Mammary epithelial cell (primary cell): ENCODE results near the gene SMIM27.

Experiments
- CTCF ChIP-seq, 2 donors: IDR thresholded peaks in 1 of 2; conservative IDR thresholded peaks in 1 of 2; 2 replicates each; pipeline ENCODE4 v1.5.1; 2011 to 2012; ENCODE audit warnings: inconsistent platforms in 2 of 2, low read length in 2 of 2, mild to moderate bottlenecking in 2 of 2, control low read depth in 1 of 2, low read depth in 1 of 2; ENCODE audit not compliant: insufficient read depth in 1 of 2; ENCODE audit errors: extremely low read depth in 1 of 2
- EZH2 ChIP-seq: IDR thresholded peaks from 2 replicates; pipeline ENCODE4 v1.6.1; 2012; ENCODE audit warnings: low read length, inconsistent platforms, borderline replicate concordance

- no peak for TF ChIP-seq EZH2
- no peak for TF ChIP-seq CTCF (conservative IDR thresholded peaks at IDR 0.05 in 1 of 2, IDR thresholded peaks at IDR 0.05 in 1 of 2; ENCODE audit: extremely low read depth in 1 of 2, insufficient read depth in 1 of 2, low read depth in 1 of 2, low read length in 2 of 2)
Observed at GRCh38 chr9:32516241-32516640, 35.9 kb upstream of the SMIM27 start.
